Natural killer cell (primary cell): ENCODE measurements around the gene IFT172. TPM values are rescaled to one million over a fixed set of nuclear protein-coding genes. Genes with fewer than 3 reads are reported as not detected.

Experiments
- ATAC-seq, 3 donors: fragments of 150-1000 bp in 2 of 3; fragments of 200-7000 bp in 1 of 3; cut with Tn5 transposase; 1 replicate in 1 of 3; 2 replicates in 2 of 3; pipeline ENCODE4 v1.10.0; 2021; ENCODE audit warnings: mild to moderate bottlenecking in 2 of 3, moderate library complexity in 2 of 3
- DNase-seq, 2 donors: peaks; one replicate each; pipeline versions ENCODE4 v3.0.0 to v3.0.0-alpha.2; 2013 to 2021; ENCODE audit warnings: mixed read lengths in 1 of 2
- H3K27ac ChIP-seq: one replicate; pipeline ENCODE4 v1.5.1; 2013; ENCODE audit warnings: mild to moderate bottlenecking, low read length
- H3K27me3 ChIP-seq: one replicate; pipeline ENCODE4 v1.6.1; 2013; ENCODE audit warnings: low read length; ENCODE audit not compliant: control insufficient read depth, insufficient read depth
- H3K36me3 ChIP-seq: one replicate; pipeline ENCODE4 v1.6.1; 2013; ENCODE audit warnings: low read length; ENCODE audit not compliant: control insufficient read depth, insufficient read depth
- H3K4me1 ChIP-seq: one replicate; pipeline ENCODE4 v1.6.1; 2013; ENCODE audit warnings: low read length; ENCODE audit not compliant: control insufficient read depth, insufficient read depth
- H3K4me3 ChIP-seq: one replicate; pipeline ENCODE4 v1.5.1; 2013; ENCODE audit warnings: low read length
- H3K9me3 ChIP-seq: one replicate; pipeline ENCODE4 v1.6.1; 2013; ENCODE audit warnings: low read length; ENCODE audit not compliant: control insufficient read depth, insufficient read depth
- H3K27ac Mint-ChIP-seq, 2 donors: one replicate each; pipeline ENCODE4 v1.8.0; 2022; ENCODE audit warnings: mild to moderate bottlenecking in 2 of 2, mixed read lengths in 2 of 2, moderate library complexity in 1 of 2
- H3K27me3 Mint-ChIP-seq, 2 donors: one replicate each; pipeline ENCODE4 v1.8.0; 2022; ENCODE audit warnings: low read depth in 2 of 2, mixed read lengths in 2 of 2
- H3K36me3 Mint-ChIP-seq: one replicate; pipeline ENCODE4 v1.8.0; 2022; ENCODE audit warnings: mixed read lengths
- H3K4me1 Mint-ChIP-seq, 2 donors: one replicate each; pipeline ENCODE4 v1.8.0; 2022; ENCODE audit warnings: mixed read lengths in 2 of 2
- H3K4me3 Mint-ChIP-seq: one replicate; pipeline ENCODE4 v1.8.0; 2022; ENCODE audit warnings: mild to moderate bottlenecking, moderate library complexity, mixed read lengths
- H3K9me3 Mint-ChIP-seq, 2 donors: one replicate each; pipeline ENCODE4 v1.8.0; 2022; ENCODE audit warnings: mixed read lengths in 2 of 2
- CTCF ChIP-seq: fragments of 200-600 bp; IDR thresholded peaks from one replicate; pipeline ENCODE4 v1.8.0; 2022; ENCODE audit warnings: antibody characterized with exemption
- WGBS: methylation state at CpG from one replicate; pipeline ENCODE4 v1.1.7; 2013; ENCODE audit warnings: missing lambda C conversion rate; ENCODE audit not compliant: insufficient coverage; 5-methylcytosine and 5-hydroxymethylcytosine counted together
- intact Hi-C: fragments of 100-400 bp; cut with micrococcal nuclease; formaldehyde crosslinking; loops from one replicate; pipeline ENCODE4 v1.14.2; 2022
- total RNA-seq, 4 donors: library from RNA; stranded (reverse); fragments of 120-200 nt in 1 of 4; gene quantifications; one replicate each; pipeline versions ENCODE4 v1.2.3 to v1.2.4, GENCODE V29; 2013 to 2022

The IFT172 gene
- total RNA-seq, 3 donors from 2014 or later (not counting 1 experiment from before 2014, with no cell fraction given), result 24.8 to 35.7 (median 30.7) TPM

- 92% methylated on average over 6 of the region's 6 CpGs for WGBS
- no peaks in the 10 kb centered on the region for H3K27me3 Mint-ChIP-seq
These were observed 46.6 kb downstream of the IFT172 start for GRCh38 chr2:27442920-27443282.

GRCh38 chr2:27441958-27442919 lies 47.3 kb downstream of the IFT172 start, which contains the start of gene KRTCAP3:
TSS of gene KRTCAP3 (plus strand) at chr2:27442381. CDS start at chr2:27442413, 32 bp downstream.
- ATAC-seq (peak; percentile 49 to 71 (median 53)), DNase-seq (peak; percentile 23 to 69)
- Mint-ChIP-seq H3K9me3 (no peaks in the 10 kb centered on the region), H3K4me1 (peaks cover 0 to 6% of the 10 kb centered on the region in 2 donors), H3K4me3 (no peak within 1 kb of the TSS), H3K36me3 (peaks cover 10% of the 10 kb centered on the region), H3K27me3 (no peaks in the 10 kb centered on the region), H3K27ac (peak within 1 kb of the TSS; percentile 48 to 62)
- Histone ChIP-seq H3K9me3 (no peaks in the 10 kb centered on the region), H3K4me1 (no peaks in the 10 kb centered on the region), H3K4me3 (no peak within 1 kb of the TSS), H3K27me3 (no peaks in the 10 kb centered on the region), H3K36me3 (peaks cover 37% of the 10 kb centered on the region), H3K27ac (no peak within 1 kb of the TSS)
- WGBS, result 82% methylated on average over 80 of the region's 80 CpGs
- no peak for TF ChIP-seq CTCF
- intact Hi-C loops, result no loop called here

More at GRCh38 chr2:27442920-27443282, 46.6 kb downstream of the IFT172 start:
- peaks cover 10% of the 10 kb centered on the region for H3K36me3 Mint-ChIP-seq
- peaks cover 40% of the 10 kb centered on the region for H3K36me3 ChIP-seq
- H3K4me3 Mint-ChIP-seq, result no peak overlapping the region
- no peak overlapping the region for H3K4me3 ChIP-seq
- H3K27ac Mint-ChIP-seq, result peak overlapping the region in 1 of 2 donors; percentile 62
- H3K27ac ChIP-seq, result no peak overlapping the region
- H3K9me3 ChIP-seq, result no peaks in the 10 kb centered on the region
- peaks cover 0 to 6% of the 10 kb centered on the region in 2 donors for H3K4me1 Mint-ChIP-seq
- no peaks in the 10 kb centered on the region for H3K27me3 ChIP-seq
- TF ChIP-seq CTCF, result no peak
- DNase-seq (no peak), ATAC-seq (peak in 1 of 3 donors; percentile 9)
- intact Hi-C loops, result no loop called here
- H3K9me3 Mint-ChIP-seq, result no peaks in the 10 kb centered on the region
- H3K4me1 ChIP-seq, result no peaks in the 10 kb centered on the region

GRCh38 chr2:27441226-27441926 lies 48.2 kb downstream of the IFT172 start:
- Mint-ChIP-seq H3K27ac (peak overlapping the region in 1 of 2 donors; percentile 48), H3K27me3 (no peaks in the 10 kb centered on the region), H3K9me3 (no peaks in the 10 kb centered on the region), H3K36me3 (peaks cover 14% of the 10 kb centered on the region), H3K4me3 (no peak overlapping the region), H3K4me1 (peaks cover 0 to 6% of the 10 kb centered on the region in 2 donors)
- Histone ChIP-seq H3K27ac (no peak overlapping the region), H3K4me1 (no peaks in the 10 kb centered on the region), H3K4me3 (no peak overlapping the region), H3K27me3 (no peaks in the 10 kb centered on the region), H3K36me3 (peaks cover 45% of the 10 kb centered on the region), H3K9me3 (no peaks in the 10 kb centered on the region)
- TF ChIP-seq CTCF, result no peak
- DNase-seq, result no peak
- intact Hi-C loops, result no loop called here
- WGBS, result 92% methylated on average over 8 of the region's 10 CpGs
- ATAC-seq, result no peak
